SK-N-SH (cell line): ENCODE data around the gene SPRYD3. TPM values are rescaled to one million over a fixed set of nuclear protein-coding genes. Genes with fewer than 3 reads are reported as not detected.

Experiments used
- CTCF ChIA-PET: fragments of 300-600, 350-600 bp; formaldehyde crosslinking; extraction: SDS; loops from one replicate; lab custom pipeline; 2021; lab: Yijun Ruan, JAX
- POLR2A ChIA-PET: fragments of 350-600 bp; sonication (Branson Sonifier 250); formaldehyde crosslinking; extraction: SDS; loops from one replicate; lab custom pipeline; 2020; ENCODE audit warnings: antibody characterized with exemption, inconsistent platforms; lab: Yijun Ruan, JAX
- DNase-seq: peaks from one replicate; pipeline ENCODE4 v3.0.0; 2012
- H2AFZ ChIP-seq: fragments of 200-600 bp; sonication (generic); 2 replicates; pipeline ENCODE4 v1.8.1; 2016; ENCODE audit warnings: antibody characterized with exemption, mild to moderate bottlenecking, low read depth
- H3F3A ChIP-seq: fragments of 200-600 bp; sonication (generic); replicated peaks from 2 replicates; pipeline ENCODE3; 2016; ENCODE audit warnings: antibody characterized with exemption, mild to moderate bottlenecking; ENCODE audit not compliant: insufficient read depth
- H3K27ac ChIP-seq, 2 experiments: fragments of 200-500 bp in 1 of 2; fragments of 200-600 bp in 1 of 2; sonication (Bioruptor generic) in 1 of 2; sonication (generic), shearing (Covaris generic) in 1 of 2; 2 replicates each; pipeline versions ENCODE4 v1.5.1 to v1.6.1; 2014 to 2016; ENCODE audit warnings: low read depth in 2 of 2, inconsistent platforms in 1 of 2, low read length in 1 of 2, mild to moderate bottlenecking in 1 of 2, mixed read lengths in 1 of 2
- H3K27me3 ChIP-seq: fragments of 200-600 bp; sonication (generic), shearing (Covaris generic); 2 replicates; pipeline ENCODE4 v1.6.1; 2016; ENCODE audit warnings: mixed run types; ENCODE audit not compliant: insufficient read depth
- H3K36me3 ChIP-seq, 2 experiments: fragments of 200-500 bp in 1 of 2; fragments of 200-600 bp in 1 of 2; sonication (Bioruptor generic) in 1 of 2; sonication (generic) in 1 of 2; replicated peaks in 1 of 2; 2 replicates each; pipeline versions ENCODE3 to v1.5.1; 2014 to 2016; ENCODE audit warnings: low read length in 1 of 2, mild to moderate bottlenecking in 1 of 2; ENCODE audit not compliant: insufficient read depth in 2 of 2, control insufficient read depth in 1 of 2
- H3K4me1 ChIP-seq, 2 experiments: fragments of 200-500 bp in 1 of 2; fragments of 200-600 bp in 1 of 2; sonication (Bioruptor generic) in 1 of 2; sonication (generic), shearing (Covaris generic) in 1 of 2; 2 replicates each; pipeline versions ENCODE4 v1.5.1 to v1.6.1; 2014 to 2016; ENCODE audit warnings: low read depth in 1 of 2, low read length in 1 of 2, mixed run types in 1 of 2; ENCODE audit not compliant: insufficient read depth in 2 of 2, control insufficient read depth in 1 of 2
- H3K4me2 ChIP-seq: fragments of 200-600 bp; sonication (generic), shearing (Covaris generic); 2 replicates; pipeline ENCODE4 v1.6.1; 2017; ENCODE audit warnings: mixed run types
- H3K4me3 ChIP-seq, 2 experiments: fragments of 200-500 bp in 1 of 2; fragments of 200-600 bp in 1 of 2; sonication (Bioruptor generic) in 1 of 2; sonication (generic), shearing (Covaris generic) in 1 of 2; 2 replicates each; pipeline versions ENCODE4 v1.5.1 to v1.8.1; 2014 to 2016; ENCODE audit warnings: low read depth in 2 of 2, inconsistent platforms in 1 of 2, low read length in 1 of 2, mild to moderate bottlenecking in 1 of 2, mixed read lengths in 1 of 2, moderate library complexity in 1 of 2
- H3K79me2 ChIP-seq: fragments of 200-600 bp; sonication (generic); 2 replicates; pipeline ENCODE4 v1.8.1; 2017; ENCODE audit warnings: mild to moderate bottlenecking; ENCODE audit not compliant: insufficient read depth
- H3K9ac ChIP-seq: fragments of 200-600 bp; sonication (generic); 2 replicates; pipeline ENCODE4 v1.6.1; 2017; ENCODE audit warnings: mixed run types
- H3K9me2 ChIP-seq: fragments of 200-600 bp; sonication (generic); 2 replicates; pipeline ENCODE4 v1.6.1; 2017; ENCODE audit warnings: mixed run types
- H3K9me3 ChIP-seq: fragments of 200-600 bp; sonication (generic); 2 replicates; pipeline ENCODE4 v1.6.1; 2017; ENCODE audit warnings: mixed run types, mild to moderate bottlenecking, moderate library complexity
- H4K20me1 ChIP-seq: fragments of 200-600 bp; sonication (generic); 2 replicates; pipeline ENCODE4 v1.6.1; 2017; ENCODE audit warnings: mild to moderate bottlenecking, mixed run types; ENCODE audit not compliant: insufficient read depth
- CTCF ChIP-seq: fragments of 200-600 bp; sonication (generic); IDR thresholded peaks from 2 replicates; pipeline ENCODE4 v1.6.1; 2017; ENCODE audit warnings: antibody characterized with exemption, mild to moderate bottlenecking, moderate library complexity
- ELF1 ChIP-seq: IDR thresholded peaks from 2 replicates; pipeline ENCODE4 v1.4.0; 2012
- EP300 ChIP-seq, 2 experiments: IDR thresholded peaks; 2 replicates each; pipeline versions ENCODE4 v1.4.0 to v1.6.1; 2012; ENCODE audit warnings: borderline replicate concordance in 1 of 2, low read depth in 1 of 2, low read length in 1 of 2
- EZH2phosphoT487 ChIP-seq: fragments of 200-600 bp; sonication (generic); IDR thresholded peaks from 2 replicates; pipeline ENCODE4 v1.6.1; 2017; ENCODE audit warnings: low read depth, mixed run types, mild to moderate bottlenecking, antibody characterized with exemption, moderate library complexity, borderline replicate concordance
- FOSL2 ChIP-seq: IDR thresholded peaks from 2 replicates; pipeline ENCODE4 v1.4.0; 2012; ENCODE audit warnings: low read depth, mild to moderate bottlenecking, moderate library complexity, borderline replicate concordance
- FOXJ3 ChIP-seq: sonication (generic); formaldehyde crosslinking; IDR thresholded peaks from 2 replicates; pipeline ENCODE4 v1.5.1; 2020; ENCODE audit warnings: mild to moderate bottlenecking, missing genetic modification reagents
- GABPA ChIP-seq: IDR thresholded peaks from 2 replicates; pipeline ENCODE4 v1.4.0; 2012; ENCODE audit warnings: low read depth, mild to moderate bottlenecking
- IRF3 ChIP-seq: fragments of 150-350 bp; IDR thresholded peaks from 2 replicates; pipeline ENCODE4 v1.6.1; 2016; ENCODE audit warnings: mild to moderate bottlenecking, low read depth, low read length
- JUND ChIP-seq: IDR thresholded peaks from 2 replicates; pipeline ENCODE4 v1.4.0; 2012
- MAX ChIP-seq: IDR thresholded peaks from 2 replicates; pipeline ENCODE4 v1.4.0; 2012; ENCODE audit warnings: low read depth
- MEF2A ChIP-seq: IDR thresholded peaks from 2 replicates; pipeline ENCODE4 v1.4.0; 2012; ENCODE audit warnings: low read depth, borderline replicate concordance
- MXI1 ChIP-seq: IDR thresholded peaks from 2 replicates; pipeline ENCODE4 v1.6.1; 2012; ENCODE audit warnings: mild to moderate bottlenecking, low read depth, low read length, improper control_type of control experiment
- NFIC ChIP-seq: IDR thresholded peaks from 2 replicates; pipeline ENCODE4 v1.4.0; 2012; ENCODE audit warnings: borderline replicate concordance
- PBX3 ChIP-seq: IDR thresholded peaks from 2 replicates; pipeline ENCODE4; 2012
- POLR2AphosphoS5 ChIP-seq: IDR thresholded peaks from 2 replicates; pipeline ENCODE4 v1.6.1; 2012; ENCODE audit warnings: low read depth, low read length
- SMC3 ChIP-seq: IDR thresholded peaks from 2 replicates; pipeline ENCODE4 v1.6.1; 2012; ENCODE audit warnings: low read depth, low read length, improper control_type of control experiment
- TEAD4 ChIP-seq: IDR thresholded peaks from 2 replicates; pipeline ENCODE4 v1.4.0; 2012; ENCODE audit warnings: mild to moderate bottlenecking, borderline replicate concordance; ENCODE audit not compliant: insufficient read depth
- USF1 ChIP-seq: IDR thresholded peaks from 2 replicates; pipeline ENCODE4 v1.4.0; 2012; ENCODE audit warnings: low read depth, borderline replicate concordance
- USF2 ChIP-seq: fragments of 150-350 bp; IDR thresholded peaks from 2 replicates; pipeline ENCODE4 v1.6.1; 2017; ENCODE audit warnings: antibody characterized with exemption, low read length, low read depth, borderline replicate concordance
- YY1 ChIP-seq: IDR thresholded peaks from 2 replicates; pipeline ENCODE4 v1.4.0; 2012; ENCODE audit warnings: low read depth, mild to moderate bottlenecking
- WGBS: methylation state at CpG from one replicate; pipeline ENCODE4 v1.1.6; 2017; ENCODE audit warnings: low lambda C conversion rate; 5-methylcytosine and 5-hydroxymethylcytosine counted together
- polyA plus RNA-seq, 3 experiments: library from polyadenylated mRNA; depleted of rRNA; stranded (reverse); fragments of >200 nt; gene quantifications; 2 replicates each; pipeline ENCODE4 v1.2.3, GENCODE V29; 2012

SPRYD3 gene
- polyA plus RNA-seq, 1 of the 3 experiments (the other 2 are of a cell fraction), result 20.3 TPM

- POLR2A ChIA-PET, result interaction anchor here (1.3 kb wide), 1 partner anchor 19 kb away, joined by 4 read pairs; no protein-coding TSS in a partner anchor
- H4K20me1 ChIP-seq, result no peaks in the 10 kb centered on the region
- H3K4me3 ChIP-seq, result no peak overlapping the region
- peaks cover 35% of the 10 kb centered on the region for H3K79me2 ChIP-seq
- CTCF ChIA-PET, result interaction anchor here (0.9 to 8.8 kb wide), 6 partner anchors 10 to 83 kb away, joined by 3 to 130 read pairs (median 8); partner anchors contain the start of gene IGFBP6
- no peak overlapping the region for H3K4me2 ChIP-seq
- H3K27me3 ChIP-seq, result no peaks in the 10 kb centered on the region
- H3K27ac ChIP-seq, result no peak overlapping the region
- H3K36me3 ChIP-seq, result peaks cover 15 to 21% of the 10 kb centered on the region in 2 experiments
- no peak overlapping the region for H2AFZ ChIP-seq
- no peak for DNase-seq
- H3K4me1 ChIP-seq, result peaks cover 20 to 22% of the 10 kb centered on the region in 2 experiments
- no peak overlapping the region for H3K9ac ChIP-seq
- H3K9me2 ChIP-seq, result no peaks in the 10 kb centered on the region
- no peaks in the 10 kb centered on the region for H3K9me3 ChIP-seq
- TF ChIP-seq CTCF (no peak), USF2 (no peak), IRF3 (no peak), EZH2phosphoT487 (no peak), POLR2AphosphoS5 (no peak), GABPA (no peak), FOXJ3 (no peak), USF1 (no peak), MXI1 (no peak), YY1 (no peak), TEAD4 (no peak)
- H3F3A ChIP-seq, result peaks cover 20% of the 10 kb centered on the region
- 98% methylated on average over 8 of the region's 8 CpGs for WGBS
Observed at GRCh38 chr12:53077030-53077429, 2.2 kb downstream of the SPRYD3 start.

GRCh38 chr12:53076461-53076860 is 2.7 kb downstream of the SPRYD3 start:
- Histone ChIP-seq H3K27me3 (no peaks in the 10 kb centered on the region), H3K9me3 (no peaks in the 10 kb centered on the region), H3K4me2 (no peak overlapping the region), H2AFZ (no peak overlapping the region), H3K36me3 (peaks cover 15 to 21% of the 10 kb centered on the region in 2 experiments), H4K20me1 (no peaks in the 10 kb centered on the region), H3K9ac (no peak overlapping the region), H3K79me2 (peaks cover 38% of the 10 kb centered on the region), H3K4me1 (peaks cover 26 to 28% of the 10 kb centered on the region in 2 experiments), H3K9me2 (no peaks in the 10 kb centered on the region), H3K4me3 (no peak overlapping the region), H3K27ac (no peak overlapping the region), H3F3A (peaks cover 22% of the 10 kb centered on the region)
- POLR2A ChIA-PET, result no interaction called here
- 100% methylated on average over 3 of the region's 3 CpGs for WGBS
- no peak for DNase-seq
- CTCF ChIA-PET, result interaction anchor here (1.1 to 8.8 kb wide), 5 partner anchors 9 to 83 kb away, joined by 3 to 130 read pairs (median 10); partner anchors contain the start of gene IGFBP6
- TF ChIP-seq ELF1 (no peak), EZH2phosphoT487 (no peak), MAX (no peak), POLR2AphosphoS5 (no peak), MXI1 (no peak), NFIC (no peak), EP300 (IDR thresholded peaks at IDR 0.05; ENCODE audit: borderline replicate concordance in 1 of 2, low read depth in 1 of 2, low read length in 1 of 2) (no peak), USF1 (no peak), JUND (no peak), MEF2A (no peak), SMC3 (no peak), FOSL2 (no peak), PBX3 (no peak)
